Naive B cell (primary cell): ENCODE data around the gene C1orf159. TPM values are rescaled to one million over a fixed set of nuclear protein-coding genes. Genes with fewer than 3 reads are reported as not detected.

Experiments
- ATAC-seq, 2 donors: fragments of 150-1000 bp; cut with Tn5 transposase; 2 replicates each; pipeline ENCODE4 v1.10.0; 2021; ENCODE audit warnings: low read depth in 2 of 2, mild to moderate bottlenecking in 2 of 2, moderate library complexity in 2 of 2
- DNase-seq: peaks from one replicate; pipeline ENCODE4 v3.0.0; 2022
- H3K27ac Mint-ChIP-seq, 6 donors: one replicate each; pipeline ENCODE4 v1.8.0; 2020 to 2022; ENCODE audit warnings: mild to moderate bottlenecking in 6 of 6, mixed read lengths in 6 of 6, moderate library complexity in 5 of 6, inconsistent platforms in 2 of 6
- H3K27me3 Mint-ChIP-seq, 3 donors: one replicate each; pipeline ENCODE4 v1.8.0; 2021 to 2022; ENCODE audit warnings: mixed read lengths in 3 of 3, mild to moderate bottlenecking in 1 of 3
- H3K36me3 Mint-ChIP-seq, 2 donors: one replicate each; pipeline ENCODE4 v1.8.0; 2020 to 2022; ENCODE audit warnings: mixed read lengths in 2 of 2, inconsistent platforms in 1 of 2, mild to moderate bottlenecking in 1 of 2
- H3K4me1 Mint-ChIP-seq, 3 donors: one replicate each; pipeline ENCODE4 v1.8.0; 2020 to 2022; ENCODE audit warnings: mixed read lengths in 3 of 3, inconsistent platforms in 1 of 3, mild to moderate bottlenecking in 1 of 3, moderate library complexity in 1 of 3
- H3K4me3 Mint-ChIP-seq, 8 donors: one replicate each; pipeline ENCODE4 v1.8.0; 2020 to 2022; ENCODE audit warnings: mild to moderate bottlenecking in 8 of 8, mixed read lengths in 8 of 8, moderate library complexity in 8 of 8, inconsistent platforms in 2 of 8
- H3K9me3 Mint-ChIP-seq, 7 donors: one replicate each; pipeline ENCODE4 v1.8.0; 2020 to 2022; ENCODE audit warnings: mixed read lengths in 7 of 7, mild to moderate bottlenecking in 5 of 7, inconsistent platforms in 2 of 7, moderate library complexity in 1 of 7
- polyA plus RNA-seq, 6 donors: library from polyadenylated mRNA; unstranded; fragments of 300-500 nt; fragmentation: Illumina TruSeq; gene quantifications; one replicate each; pipeline ENCODE4 v1.2.3, GENCODE V29; 2021; ENCODE audit warnings: low read depth in 6 of 6

The C1orf159 gene
- polyA plus RNA-seq, 6 donors from 2014 or later, result 2.0 to 6.3 (median 4.3) TPM; not detected in 1

GRCh38 chr1:1089731-1090423 is 26.0 kb downstream of the C1orf159 start:
- Mint-ChIP-seq H3K27ac (no peak overlapping the region), H3K9me3 (no peaks in the 10 kb centered on the region), H3K27me3 (no peaks in the 10 kb centered on the region), H3K4me1 (peaks cover 0 to 4% (median 0%) of the 10 kb centered on the region in 3 donors), H3K36me3 (no peaks in the 10 kb centered on the region), H3K4me3 (no peak overlapping the region)
- DNase-seq, result no peak
- no peak for ATAC-seq

GRCh38 chr1:1088801-1089680 is 26.8 kb downstream of the C1orf159 start:
- no peaks in the 10 kb centered on the region for H3K27me3 Mint-ChIP-seq
- no peak overlapping the region for H3K27ac Mint-ChIP-seq
- no peaks in the 10 kb centered on the region for H3K9me3 Mint-ChIP-seq
- DNase-seq (no peak), ATAC-seq (no peak)
- H3K36me3 Mint-ChIP-seq, result no peaks in the 10 kb centered on the region
- no peak overlapping the region for H3K4me3 Mint-ChIP-seq
- H3K4me1 Mint-ChIP-seq, result peaks cover 0 to 4% (median 0%) of the 10 kb centered on the region in 3 donors

GRCh38 chr1:1088029-1088800 is 27.7 kb downstream of the C1orf159 start:
- Mint-ChIP-seq H3K27ac (no peak overlapping the region), H3K4me1 (peaks cover 0 to 6% (median 0%) of the 10 kb centered on the region in 3 donors), H3K4me3 (no peak overlapping the region), H3K36me3 (no peaks in the 10 kb centered on the region), H3K27me3 (no peaks in the 10 kb centered on the region), H3K9me3 (no peaks in the 10 kb centered on the region)
- no peak for ATAC-seq
- no peak for DNase-seq

- no peaks in the 10 kb centered on the region for H3K27me3 Mint-ChIP-seq
- H3K4me3 Mint-ChIP-seq, result no peak overlapping the region
- DNase-seq, result no peak
- H3K9me3 Mint-ChIP-seq, result no peaks in the 10 kb centered on the region
- H3K4me1 Mint-ChIP-seq, result peaks cover 0 to 5% (median 0%) of the 10 kb centered on the region in 3 donors
- H3K27ac Mint-ChIP-seq, result no peak overlapping the region
- ATAC-seq, result no peak
- no peaks in the 10 kb centered on the region for H3K36me3 Mint-ChIP-seq
Observed at GRCh38 chr1:1087351-1088028, 28.4 kb downstream of the C1orf159 start.

GRCh38 chr1:1086911-1087341 is 29.0 kb downstream of the C1orf159 start:
- H3K4me3 Mint-ChIP-seq, result no peak overlapping the region
- H3K27me3 Mint-ChIP-seq, result no peaks in the 10 kb centered on the region
- ATAC-seq, result no peak
- H3K27ac Mint-ChIP-seq, result no peak overlapping the region
- H3K4me1 Mint-ChIP-seq, result peaks cover 0 to 5% (median 0%) of the 10 kb centered on the region in 3 donors
- no peak for DNase-seq
- H3K9me3 Mint-ChIP-seq, result no peaks in the 10 kb centered on the region
- H3K36me3 Mint-ChIP-seq, result no peaks in the 10 kb centered on the region

GRCh38 chr1:1085911-1086841 is 29.7 kb downstream of the C1orf159 start:
- H3K4me3 Mint-ChIP-seq, result no peak overlapping the region
- ATAC-seq (no peak), DNase-seq (no peak)
- H3K27ac Mint-ChIP-seq, result no peak overlapping the region
- no peaks in the 10 kb centered on the region for H3K27me3 Mint-ChIP-seq
- H3K4me1 Mint-ChIP-seq, result peaks cover 0 to 5% (median 0%) of the 10 kb centered on the region in 3 donors
- no peaks in the 10 kb centered on the region for H3K36me3 Mint-ChIP-seq
- no peaks in the 10 kb centered on the region for H3K9me3 Mint-ChIP-seq

- H3K4me1 Mint-ChIP-seq, result peaks cover 0 to 5% (median 0%) of the 10 kb centered on the region in 3 donors
- H3K36me3 Mint-ChIP-seq, result no peaks in the 10 kb centered on the region
- H3K4me3 Mint-ChIP-seq, result no peak overlapping the region
- H3K27me3 Mint-ChIP-seq, result no peaks in the 10 kb centered on the region
- DNase-seq (no peak), ATAC-seq (no peak)
- no peaks in the 10 kb centered on the region for H3K9me3 Mint-ChIP-seq
- H3K27ac Mint-ChIP-seq, result no peak overlapping the region
Observed at GRCh38 chr1:1085171-1085841, 30.6 kb downstream of the C1orf159 start.

- Mint-ChIP-seq H3K4me1 (peaks cover 0 to 5% (median 0%) of the 10 kb centered on the region in 3 donors), H3K4me3 (no peak overlapping the region), H3K27ac (no peak overlapping the region), H3K9me3 (no peaks in the 10 kb centered on the region), H3K36me3 (no peaks in the 10 kb centered on the region), H3K27me3 (no peaks in the 10 kb centered on the region)
- no peak for DNase-seq
- ATAC-seq, result no peak
Observed at GRCh38 chr1:1084372-1085170, 31.3 kb downstream of the C1orf159 start.

- Mint-ChIP-seq H3K36me3 (no peaks in the 10 kb centered on the region), H3K27ac (no peak overlapping the region), H3K27me3 (no peaks in the 10 kb centered on the region), H3K4me3 (no peak overlapping the region), H3K4me1 (peaks cover 0 to 5% (median 0%) of the 10 kb centered on the region in 3 donors), H3K9me3 (no peaks in the 10 kb centered on the region)
- ATAC-seq, result no peak
- DNase-seq, result no peak
Observed at GRCh38 chr1:1083416-1084371, 32.2 kb downstream of the C1orf159 start.

GRCh38 chr1:1082776-1083415 is 33.0 kb downstream of the C1orf159 start:
- DNase-seq, result no peak
- H3K27me3 Mint-ChIP-seq, result no peaks in the 10 kb centered on the region
- no peaks in the 10 kb centered on the region for H3K36me3 Mint-ChIP-seq
- no peak overlapping the region for H3K27ac Mint-ChIP-seq
- peaks cover 0 to 5% (median 0%) of the 10 kb centered on the region in 3 donors for H3K4me1 Mint-ChIP-seq
- H3K4me3 Mint-ChIP-seq, result no peak overlapping the region
- ATAC-seq, result no peak
- H3K9me3 Mint-ChIP-seq, result no peaks in the 10 kb centered on the region
